Liver (tissue), 9 donors: ENCODE measurements around the gene KL. TPM values are rescaled to one million over a fixed set of nuclear protein-coding genes. Genes with fewer than 3 reads are reported as not detected.

Source experiments
- DNase-seq: peaks from one replicate; pipeline ENCODE4 v3.0.0-alpha.2; 2017; ENCODE audit warnings: low spot score
- H3K27ac ChIP-seq, 2 donors: one replicate each; pipeline ENCODE4 v1.7.0; 2013; ENCODE audit warnings: inconsistent platforms in 2 of 2, low read length in 2 of 2, control low read depth in 1 of 2, low read depth in 1 of 2, mild to moderate bottlenecking in 1 of 2
- H3K27me3 ChIP-seq, 4 donors: one replicate each; pipeline versions ENCODE4 v1.6.1 to v1.7.0; 2013; ENCODE audit warnings: low read length in 3 of 4, inconsistent platforms in 1 of 4, mild to moderate bottlenecking in 1 of 4, moderate library complexity in 1 of 4; ENCODE audit not compliant: control insufficient read depth in 4 of 4, insufficient read depth in 4 of 4
- H3K36me3 ChIP-seq, 4 donors: one replicate each; pipeline versions ENCODE4 v1.6.1 to v1.7.0; 2013; ENCODE audit warnings: low read length in 3 of 4, mild to moderate bottlenecking in 3 of 4, low read depth in 1 of 4, moderate library complexity in 1 of 4; ENCODE audit not compliant: control insufficient read depth in 4 of 4, insufficient read depth in 3 of 4
- H3K4me1 ChIP-seq, 4 donors: one replicate each; pipeline versions ENCODE4 v1.6.1 to v1.7.0; 2013; ENCODE audit warnings: low read length in 3 of 4, mild to moderate bottlenecking in 3 of 4, moderate library complexity in 1 of 4; ENCODE audit not compliant: control insufficient read depth in 4 of 4, insufficient read depth in 4 of 4
- H3K4me3 ChIP-seq, 3 donors: one replicate each; pipeline versions ENCODE4 v1.6.1 to v1.7.0; 2013; ENCODE audit warnings: low read length in 3 of 3, control low read depth in 1 of 3, low read depth in 1 of 3, mild to moderate bottlenecking in 1 of 3
- H3K9ac ChIP-seq, 2 donors: one replicate each; pipeline ENCODE4 v1.7.0; 2013; ENCODE audit warnings: low read length in 2 of 2, mild to moderate bottlenecking in 2 of 2, moderate library complexity in 2 of 2, control low read depth in 1 of 2, low read depth in 1 of 2
- H3K9me3 ChIP-seq, 4 donors: one replicate each; pipeline versions ENCODE4 v1.6.1 to v1.7.0; 2013; ENCODE audit warnings: low read length in 3 of 4; ENCODE audit not compliant: control insufficient read depth in 4 of 4
- GABPA ChIP-seq, 2 donors: IDR thresholded peaks in 1 of 2; conservative IDR thresholded peaks in 1 of 2; 2 replicates each; pipeline ENCODE4 v1.6.1; 2016; ENCODE audit warnings: antibody characterized with exemption in 2 of 2, mild to moderate bottlenecking in 1 of 2, moderate library complexity in 1 of 2
- HNF4A ChIP-seq, 2 donors: conservative IDR thresholded peaks; 2 replicates each; pipeline ENCODE4 v1.6.1; 2016; ENCODE audit warnings: antibody characterized with exemption in 2 of 2, mild to moderate bottlenecking in 2 of 2
- HNF4G ChIP-seq: IDR thresholded peaks from 2 replicates; pipeline ENCODE4 v1.6.1; 2016; ENCODE audit warnings: antibody characterized with exemption
- JUND ChIP-seq, 2 donors: IDR thresholded peaks; 2 replicates each; pipeline ENCODE4 v1.6.1; 2016; ENCODE audit warnings: antibody characterized with exemption in 2 of 2
- NR2F2 ChIP-seq: IDR thresholded peaks from 2 replicates; pipeline ENCODE4 v1.6.1; 2016; ENCODE audit warnings: antibody characterized with exemption
- RAD21 ChIP-seq, 2 donors: IDR thresholded peaks; 2 replicates each; pipeline ENCODE4 v1.6.1; 2016; ENCODE audit warnings: antibody characterized with exemption in 2 of 2, mild to moderate bottlenecking in 2 of 2
- RXRA ChIP-seq, 2 donors: IDR thresholded peaks; 2 replicates each; pipeline ENCODE4 v1.6.1; 2017 to 2018; ENCODE audit warnings: antibody characterized with exemption in 2 of 2, mild to moderate bottlenecking in 1 of 2
- SP1 ChIP-seq: IDR thresholded peaks from 2 replicates; pipeline ENCODE4 v1.6.1; 2018; ENCODE audit warnings: antibody characterized with exemption, mild to moderate bottlenecking
- TAF1 ChIP-seq: conservative IDR thresholded peaks from 2 replicates; pipeline ENCODE4 v1.6.1; 2016; ENCODE audit warnings: antibody characterized with exemption, mild to moderate bottlenecking
- YY1 ChIP-seq: IDR thresholded peaks from 2 replicates; pipeline ENCODE4 v1.6.1; 2016; ENCODE audit warnings: antibody characterized with exemption, mild to moderate bottlenecking
- WGBS: extraction: QIAGEN DNeasy Blood & Tissue Kit; methylation state at CpG from one replicate; pipeline ENCODE4 v1.1.7; 2013; 5-methylcytosine and 5-hydroxymethylcytosine counted together
- polyA plus RNA-seq, 2 donors: library from polyadenylated mRNA; stranded (reverse) in 1 of 2; unstranded in 1 of 2; fragments of 200-250 nt in 1 of 2; fragments of >200 nt in 1 of 2; fragmentation: Nextera tagmentation in 1 of 2; extraction: Ambion mirVana in 1 of 2; gene quantifications; one replicate each; pipeline versions ENCODE4 v1.2.1 to v1.2.3, GENCODE V29; 2013 to 2015
- total RNA-seq, 2 donors: library from RNA; depleted of rRNA; stranded (reverse); fragments of >200 nt; gene quantifications; one replicate each; pipeline ENCODE4 v1.2.3, GENCODE V29; 2014
- TF ChIP-seq, protein P1 (sequence below): IDR thresholded peaks from 2 replicates; pipeline ENCODE4 v1.6.1; 2016; ENCODE audit warnings: antibody characterized with exemption
- TF ChIP-seq, protein P2 (sequence below): IDR thresholded peaks from 2 replicates; pipeline ENCODE4 v1.6.1; 2016; ENCODE audit warnings: antibody characterized with exemption
- TF ChIP-seq, protein P3 (sequence below): fragments of 150-350 bp; IDR thresholded peaks from 2 replicates; pipeline ENCODE4 v1.5.1; 2017; ENCODE audit warnings: improper control_type of control experiment, low read depth, low read length; ENCODE audit not compliant: missing input control
- donor health status: healthy.
- donor health status: healthy.
- donor health status: healthy.
- donor health status: healthy.
- donor health status: healthy.

Gene KL
- total and polyA plus RNA-seq, 4 donors = 0.13 to 0.92 (median 0.28) TPM

DNA sequence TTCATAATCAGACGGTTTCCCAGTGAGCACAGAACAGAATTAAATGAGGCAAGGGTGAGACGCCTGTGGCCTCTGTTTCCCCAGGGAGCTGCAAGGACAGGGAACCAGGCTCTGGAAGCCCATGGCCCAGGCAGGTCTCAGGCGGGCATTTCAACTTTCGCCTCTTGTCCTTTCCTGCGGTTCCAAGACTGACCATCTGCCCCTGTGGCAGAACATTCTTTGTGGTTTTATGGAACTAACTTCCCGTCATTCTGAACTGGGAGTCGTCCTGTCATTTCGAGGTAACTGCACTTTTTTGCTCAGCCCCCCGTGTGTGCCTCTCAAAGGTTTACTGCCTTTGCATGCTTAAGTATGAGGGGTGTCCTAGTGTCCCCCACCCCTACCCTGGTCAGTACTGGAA, 70.9 kb downstream of the KL start (continued):
- TF ChIP-seq, protein P1, sequence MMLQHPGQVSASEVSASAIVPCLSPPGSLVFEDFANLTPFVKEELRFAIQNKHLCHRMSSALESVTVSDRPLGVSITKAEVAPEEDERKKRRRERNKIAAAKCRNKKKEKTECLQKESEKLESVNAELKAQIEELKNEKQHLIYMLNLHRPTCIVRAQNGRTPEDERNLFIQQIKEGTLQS = no peak
- TF ChIP-seq, protein P2, sequence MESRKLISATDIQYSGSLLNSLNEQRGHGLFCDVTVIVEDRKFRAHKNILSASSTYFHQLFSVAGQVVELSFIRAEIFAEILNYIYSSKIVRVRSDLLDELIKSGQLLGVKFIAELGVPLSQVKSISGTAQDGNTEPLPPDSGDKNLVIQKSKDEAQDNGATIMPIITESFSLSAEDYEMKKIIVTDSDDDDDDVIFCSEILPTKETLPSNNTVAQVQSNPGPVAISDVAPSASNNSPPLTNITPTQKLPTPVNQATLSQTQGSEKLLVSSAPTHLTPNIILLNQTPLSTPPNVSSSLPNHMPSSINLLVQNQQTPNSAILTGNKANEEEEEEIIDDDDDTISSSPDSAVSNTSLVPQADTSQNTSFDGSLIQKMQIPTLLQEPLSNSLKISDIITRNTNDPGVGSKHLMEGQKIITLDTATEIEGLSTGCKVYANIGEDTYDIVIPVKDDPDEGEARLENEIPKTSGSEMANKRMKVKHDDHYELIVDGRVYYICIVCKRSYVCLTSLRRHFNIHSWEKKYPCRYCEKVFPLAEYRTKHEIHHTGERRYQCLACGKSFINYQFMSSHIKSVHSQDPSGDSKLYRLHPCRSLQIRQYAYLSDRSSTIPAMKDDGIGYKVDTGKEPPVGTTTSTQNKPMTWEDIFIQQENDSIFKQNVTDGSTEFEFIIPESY = no peak

DNA sequence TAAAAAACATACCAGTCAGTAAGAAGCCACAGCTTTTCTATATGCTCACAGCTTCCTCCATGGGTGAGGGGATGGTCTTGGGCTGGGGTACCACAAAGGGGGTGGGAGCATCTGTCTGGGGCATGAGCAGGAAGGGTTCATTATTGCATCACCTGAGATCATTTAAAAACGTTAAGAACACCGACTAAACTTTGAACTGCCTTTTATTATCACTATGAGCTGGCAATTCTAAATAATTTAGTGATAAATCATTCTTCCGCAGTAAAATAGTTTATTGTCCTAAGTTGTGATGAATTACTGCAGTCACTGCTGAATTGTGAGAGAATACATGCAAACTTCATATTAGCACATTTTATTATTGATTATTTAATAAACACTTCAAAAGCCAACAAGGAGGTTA, 71.6 kb downstream of the KL start:
- TF ChIP-seq TAF1 = no peak
- no peak for TF ChIP-seq SP1
- TF ChIP-seq HNF4G = no peak
- no peak for TF ChIP-seq HNF4A (conservative IDR thresholded peaks at IDR 0.05)
- TF ChIP-seq, protein P2 = no peak
- no peak for TF ChIP-seq YY1
- TF ChIP-seq, protein P1 = no peak
- no peak for TF ChIP-seq NR2F2
- no peak for TF ChIP-seq RXRA (IDR thresholded peaks at IDR 0.05)
- TF ChIP-seq GABPA (IDR thresholded peaks at IDR 0.05 in 1 of 2, conservative IDR thresholded peaks at IDR 0.05 in 1 of 2) = no peak
- TF ChIP-seq RAD21 (IDR thresholded peaks at IDR 0.05) = no peak
- TF ChIP-seq, protein P3, sequence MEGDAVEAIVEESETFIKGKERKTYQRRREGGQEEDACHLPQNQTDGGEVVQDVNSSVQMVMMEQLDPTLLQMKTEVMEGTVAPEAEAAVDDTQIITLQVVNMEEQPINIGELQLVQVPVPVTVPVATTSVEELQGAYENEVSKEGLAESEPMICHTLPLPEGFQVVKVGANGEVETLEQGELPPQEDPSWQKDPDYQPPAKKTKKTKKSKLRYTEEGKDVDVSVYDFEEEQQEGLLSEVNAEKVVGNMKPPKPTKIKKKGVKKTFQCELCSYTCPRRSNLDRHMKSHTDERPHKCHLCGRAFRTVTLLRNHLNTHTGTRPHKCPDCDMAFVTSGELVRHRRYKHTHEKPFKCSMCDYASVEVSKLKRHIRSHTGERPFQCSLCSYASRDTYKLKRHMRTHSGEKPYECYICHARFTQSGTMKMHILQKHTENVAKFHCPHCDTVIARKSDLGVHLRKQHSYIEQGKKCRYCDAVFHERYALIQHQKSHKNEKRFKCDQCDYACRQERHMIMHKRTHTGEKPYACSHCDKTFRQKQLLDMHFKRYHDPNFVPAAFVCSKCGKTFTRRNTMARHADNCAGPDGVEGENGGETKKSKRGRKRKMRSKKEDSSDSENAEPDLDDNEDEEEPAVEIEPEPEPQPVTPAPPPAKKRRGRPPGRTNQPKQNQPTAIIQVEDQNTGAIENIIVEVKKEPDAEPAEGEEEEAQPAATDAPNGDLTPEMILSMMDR = no peak
- H3K4me3 ChIP-seq = no peak overlapping the region
- H3K9ac ChIP-seq = no peak overlapping the region
- DNase-seq = no peak
- no peaks in the 10 kb centered on the region for H3K36me3 ChIP-seq
- no peaks in the 10 kb centered on the region for H3K9me3 ChIP-seq
- H3K27ac ChIP-seq = no peak overlapping the region
- no peaks in the 10 kb centered on the region for H3K4me1 ChIP-seq
- H3K27me3 ChIP-seq = no peaks in the 10 kb centered on the region
- WGBS = 55% methylated on average over 3 of the region's 3 CpGs

DNA sequence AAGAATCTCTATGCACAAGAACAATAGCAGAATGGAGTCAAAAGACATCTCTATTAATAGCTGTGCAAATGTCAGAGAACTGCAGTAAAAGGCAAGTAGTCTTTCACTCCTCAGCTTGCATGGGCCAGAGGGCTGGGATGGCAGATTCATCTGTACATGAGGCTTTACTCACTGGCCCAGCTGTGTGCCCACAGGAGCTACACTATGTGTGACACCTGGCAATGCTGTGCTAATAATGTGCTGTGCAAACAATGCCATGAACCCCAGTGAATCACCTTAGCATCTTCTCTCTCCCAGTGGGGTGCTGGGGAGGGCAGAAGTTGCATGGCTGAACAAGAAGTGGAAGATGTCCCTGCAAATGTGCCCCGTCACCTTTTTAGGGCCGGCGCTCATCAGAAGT, 73.1 kb downstream of the KL start:
- WGBS = 96% methylated on average over 3 of the region's 3 CpGs
- DNase-seq = no peak
- H3K27ac ChIP-seq = no peak overlapping the region
- no peaks in the 10 kb centered on the region for H3K36me3 ChIP-seq
- TF ChIP-seq HNF4A (conservative IDR thresholded peaks at IDR 0.05) = no peak
- TF ChIP-seq JUND (IDR thresholded peaks at IDR 0.05) = no peak
- TF ChIP-seq, protein P1 = no peak
- no peak for TF ChIP-seq RAD21 (IDR thresholded peaks at IDR 0.05)
- no peak for TF ChIP-seq SP1
- H3K4me1 ChIP-seq = no peaks in the 10 kb centered on the region
- no peaks in the 10 kb centered on the region for H3K9me3 ChIP-seq
- H3K9ac ChIP-seq = no peak overlapping the region
- no peak overlapping the region for H3K4me3 ChIP-seq
- H3K27me3 ChIP-seq = no peaks in the 10 kb centered on the region
